GM12875 (cell line): ENCODE results near the gene TNFRSF4.

Experiments used
- H3K4me3 ChIP-seq: one replicate; pipeline ENCODE4 v1.5.1; 2011; ENCODE audit warnings: low read depth, low read length, control low read depth
- CTCF ChIP-seq: IDR thresholded peaks from 2 replicates; pipeline ENCODE4 v1.5.1; 2011; ENCODE audit warnings: low read depth, mild to moderate bottlenecking, control low read depth, inconsistent platforms, low read length, moderate library complexity, borderline replicate concordance; ENCODE audit not compliant: insufficient read depth

The TNFRSF4 gene

GRCh38 chr1:1203561-1204424 is 10.2 kb downstream of the TNFRSF4 start:
- TF ChIP-seq CTCF = no peak
- H3K4me3 ChIP-seq = no peak overlapping the region

DNA sequence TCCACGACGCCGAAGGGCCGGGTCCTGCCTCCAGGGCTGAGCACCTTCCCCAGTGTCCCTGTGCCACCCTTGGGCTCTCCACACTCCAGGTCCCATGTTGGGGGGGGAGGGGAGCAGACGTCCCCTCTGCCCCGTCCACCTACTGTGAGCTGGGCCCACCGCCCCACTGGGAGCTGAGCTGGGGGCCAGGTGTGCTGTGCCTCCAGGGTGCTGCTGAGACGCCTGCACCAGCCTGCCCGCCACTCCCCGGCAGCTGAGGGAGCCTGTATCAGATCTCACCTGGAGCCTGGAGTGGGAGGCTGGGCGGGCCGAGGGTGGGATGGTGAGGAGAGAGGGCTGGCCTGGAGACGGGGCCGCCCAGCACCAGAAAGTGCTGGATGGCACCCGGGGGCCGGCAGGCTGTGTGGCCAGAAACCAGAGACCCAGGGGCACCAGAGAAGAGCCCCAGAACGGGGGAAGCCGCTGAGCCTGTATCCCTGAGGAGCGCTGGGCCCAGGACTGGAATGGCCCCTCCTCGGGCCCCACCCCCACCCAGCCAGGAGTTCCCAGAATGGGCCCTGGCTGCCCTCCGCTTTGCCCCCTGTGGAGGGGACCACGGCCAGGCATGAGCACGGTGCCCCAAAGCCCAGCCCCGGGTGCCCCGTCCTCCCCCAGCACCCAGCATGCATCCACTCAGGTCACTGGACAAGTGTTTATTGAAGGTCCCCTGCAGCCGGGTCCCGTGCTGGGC is 11.0 kb downstream of the TNFRSF4 start:
- no peak for TF ChIP-seq CTCF

GRCh38 chr1:1200876-1201810 is 12.8 kb downstream of the TNFRSF4 start:
- TF ChIP-seq CTCF = no peak
- H3K4me3 ChIP-seq = peak overlapping the region; percentile 21

More for the DNA sequence above, 11.0 kb downstream of the TNFRSF4 start:
- H3K4me3 ChIP-seq = no peak overlapping the region

- no peak for TF ChIP-seq CTCF
- H3K4me3 ChIP-seq = no peak overlapping the region
These were observed 13.7 kb downstream of the TNFRSF4 start for GRCh38 chr1:1199961-1200875.

DNA sequence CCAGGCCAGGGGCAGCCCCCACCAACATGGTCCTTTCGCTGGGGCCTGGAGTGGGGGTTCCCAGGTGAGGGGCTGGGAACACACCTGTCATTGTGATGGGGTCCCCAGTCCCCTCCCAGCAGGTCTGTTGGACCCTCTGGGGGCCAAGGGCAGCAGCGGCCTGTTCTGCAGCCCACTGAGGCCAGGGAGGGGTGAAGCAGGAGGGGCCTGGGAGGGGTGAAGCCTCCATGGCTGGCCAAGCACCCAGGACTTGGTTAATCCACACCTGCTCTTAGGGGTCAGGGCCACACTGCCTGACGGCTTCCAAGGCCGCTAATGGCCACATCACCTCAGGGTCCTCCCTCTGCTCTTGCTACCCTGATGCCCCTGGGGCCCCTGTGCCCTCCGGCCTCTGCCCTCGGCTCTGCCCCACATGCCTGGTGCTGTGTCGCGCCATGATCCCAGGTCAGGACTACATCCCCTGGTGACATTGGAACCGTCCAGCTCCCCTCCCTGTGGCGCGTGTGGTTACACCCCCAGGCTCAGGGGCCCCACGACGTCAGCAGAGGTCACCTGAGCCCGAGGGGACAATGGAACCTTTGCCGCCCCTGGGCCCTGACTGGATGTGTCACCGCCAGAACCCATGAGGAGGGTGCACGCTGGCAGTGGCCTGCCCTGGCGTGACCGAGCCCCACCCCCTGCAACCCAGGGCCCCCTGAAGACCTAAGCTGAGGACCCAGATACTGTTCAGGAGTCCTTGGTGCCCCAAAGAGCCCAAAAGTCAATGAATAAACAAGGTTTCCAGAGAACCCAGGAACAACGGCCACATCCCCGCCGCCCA is 14.6 kb downstream of the TNFRSF4 start:
- H3K4me3 ChIP-seq = no peak overlapping the region
- TF ChIP-seq CTCF = no peak
